HG03097 (cell line): ENCODE data around the gene ASCL1.
A peak's percentile ranks its signal among the peaks of the same experiment; 100 is the strongest.

Experiments used
- ATAC-seq: cut with Tn5 transposase; IDR thresholded peaks from one replicate; pipeline ENCODE4 v1.9.1; 2021; ENCODE audit not compliant: unreplicated experiment, low FRiP score

The ASCL1 gene

DNA sequence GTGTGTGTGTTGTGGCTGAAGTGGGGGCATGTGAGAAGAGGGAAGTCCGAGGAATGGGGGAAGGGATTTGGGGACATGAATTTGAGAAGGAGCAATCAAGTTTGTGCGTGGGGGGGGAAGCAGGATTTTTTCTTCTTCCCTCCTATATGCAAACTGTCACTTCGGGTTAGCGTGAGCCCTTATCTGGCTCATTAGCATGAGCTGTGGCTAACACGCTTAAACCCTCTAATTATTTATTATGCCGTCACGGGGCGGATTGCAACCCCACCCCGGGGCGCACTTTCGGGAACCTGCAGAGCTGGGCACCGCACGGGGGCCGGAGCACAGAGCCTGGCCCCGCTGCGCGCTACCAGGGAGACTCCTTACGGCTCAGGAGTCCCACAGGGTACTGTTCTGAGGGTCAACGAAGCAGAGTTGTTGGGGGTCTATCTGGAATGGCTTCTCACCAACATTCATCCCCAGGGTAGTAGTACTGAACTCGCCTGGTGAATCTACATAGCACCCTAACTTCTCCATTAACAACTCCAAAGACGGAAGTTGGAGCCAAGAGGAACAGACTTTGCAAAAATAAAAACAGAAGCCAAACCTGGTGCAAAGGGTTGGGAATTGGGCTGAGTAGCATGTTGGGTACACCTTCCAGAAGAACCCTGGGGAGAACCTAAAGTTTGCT lies 6.4 kb upstream of the ASCL1 start:
- no peak for ATAC-seq

DNA sequence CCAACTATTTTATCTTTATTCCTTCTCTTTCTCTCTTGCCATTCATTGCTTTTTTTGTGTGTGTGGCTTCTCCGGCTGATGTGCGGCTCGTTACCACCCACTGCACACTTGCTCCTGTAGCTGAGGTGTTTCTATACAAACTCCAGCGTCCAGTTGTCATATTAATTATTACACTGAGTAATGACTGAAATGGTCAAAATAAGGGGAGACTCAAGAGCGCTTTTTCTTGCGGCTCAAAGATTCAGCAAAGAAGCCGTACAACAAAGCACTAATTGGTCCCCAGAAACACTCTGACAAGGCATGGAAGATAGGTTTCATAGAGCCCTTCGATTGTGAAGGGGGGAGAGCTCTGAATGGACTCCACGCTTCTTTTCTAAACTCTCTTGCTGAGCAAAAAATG lies 5.6 kb upstream of the ASCL1 start:
- no peak for ATAC-seq

DNA sequence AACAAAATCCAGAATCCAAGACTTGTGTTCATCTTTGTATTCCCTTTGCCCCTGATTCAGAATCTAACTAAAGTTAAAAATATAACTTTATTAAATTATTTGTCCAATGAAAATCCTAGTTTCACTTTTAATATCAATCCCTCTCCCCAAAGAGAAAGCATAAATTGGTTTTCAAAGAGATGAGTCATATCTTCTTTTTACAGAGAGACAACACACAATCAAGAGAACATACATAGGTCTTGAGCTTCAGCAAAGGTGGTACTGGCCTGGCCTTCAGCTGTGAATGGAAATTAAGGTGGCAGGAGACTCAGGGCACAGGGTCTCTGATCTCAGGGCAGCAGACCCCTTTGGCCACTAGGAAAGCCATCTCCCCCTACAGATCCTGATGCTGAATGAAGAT lies 4.3 kb upstream of the ASCL1 start:
- no peak for ATAC-seq

- no peak for ATAC-seq
Measured at GRCh38 chr12:102954134-102954533, 3.3 kb upstream of the ASCL1 start.

- ATAC-seq = no peak
Measured at GRCh38 chr12:102955926-102956737, 1.3 kb upstream of the ASCL1 start.

DNA sequence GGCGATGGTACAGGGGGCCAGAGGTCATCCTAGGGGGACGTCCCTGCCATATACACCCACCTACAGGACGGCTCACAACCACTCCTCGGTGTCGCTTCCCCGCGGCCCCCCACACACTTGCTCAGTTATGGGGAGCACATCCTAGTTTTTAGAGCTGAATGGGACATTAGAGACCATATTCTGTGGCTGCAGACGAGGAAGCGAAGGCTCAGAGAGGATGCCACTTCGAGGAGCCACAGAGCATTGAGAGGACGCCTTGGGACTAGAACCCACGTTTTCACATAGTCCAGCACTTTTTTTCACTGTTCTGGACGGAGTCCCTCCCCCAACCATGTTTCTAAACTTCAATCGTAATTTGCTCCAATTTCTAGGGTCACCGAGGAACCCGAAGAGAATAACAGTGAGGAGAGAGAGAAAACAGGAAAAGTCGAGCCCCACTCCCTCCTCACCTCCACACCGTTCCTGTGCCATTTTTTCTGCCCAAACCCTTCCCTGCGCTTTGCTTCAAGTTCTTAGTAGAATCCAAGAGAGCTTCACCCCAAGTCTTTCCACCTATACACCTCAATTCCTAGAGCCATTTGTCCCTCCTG lies 641 bp upstream of the ASCL1 start:
- ATAC-seq = no peak

DNA sequence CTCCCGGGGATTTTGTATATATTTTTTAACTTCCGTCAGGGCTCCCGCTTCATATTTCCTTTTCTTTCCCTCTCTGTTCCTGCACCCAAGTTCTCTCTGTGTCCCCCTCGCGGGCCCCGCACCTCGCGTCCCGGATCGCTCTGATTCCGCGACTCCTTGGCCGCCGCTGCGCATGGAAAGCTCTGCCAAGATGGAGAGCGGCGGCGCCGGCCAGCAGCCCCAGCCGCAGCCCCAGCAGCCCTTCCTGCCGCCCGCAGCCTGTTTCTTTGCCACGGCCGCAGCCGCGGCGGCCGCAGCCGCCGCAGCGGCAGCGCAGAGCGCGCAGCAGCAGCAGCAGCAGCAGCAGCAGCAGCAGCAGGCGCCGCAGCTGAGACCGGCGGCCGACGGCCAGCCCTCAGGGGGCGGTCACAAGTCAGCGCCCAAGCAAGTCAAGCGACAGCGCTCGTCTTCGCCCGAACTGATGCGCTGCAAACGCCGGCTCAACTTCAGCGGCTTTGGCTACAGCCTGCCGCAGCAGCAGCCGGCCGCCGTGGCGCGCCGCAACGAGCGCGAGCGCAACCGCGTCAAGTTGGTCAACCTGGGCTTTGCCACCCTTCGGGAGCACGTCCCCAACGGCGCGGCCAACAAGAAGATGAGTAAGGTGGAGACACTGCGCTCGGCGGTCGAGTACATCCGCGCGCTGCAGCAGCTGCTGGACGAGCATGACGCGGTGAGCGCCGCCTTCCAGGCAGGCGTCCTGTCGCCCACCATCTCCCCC lies 777 bp downstream of the ASCL1 start:
- ATAC-seq = peak; percentile 38

GRCh38 chr12:102958830-102959176 lies 1.3 kb downstream of the ASCL1 start:
- no peak for ATAC-seq

GRCh38 chr12:102959391-102959790 lies 1.9 kb downstream of the ASCL1 start:
- no peak for ATAC-seq

GRCh38 chr12:102960766-102961465 lies 3.4 kb downstream of the ASCL1 start:
- ATAC-seq = no peak

DNA sequence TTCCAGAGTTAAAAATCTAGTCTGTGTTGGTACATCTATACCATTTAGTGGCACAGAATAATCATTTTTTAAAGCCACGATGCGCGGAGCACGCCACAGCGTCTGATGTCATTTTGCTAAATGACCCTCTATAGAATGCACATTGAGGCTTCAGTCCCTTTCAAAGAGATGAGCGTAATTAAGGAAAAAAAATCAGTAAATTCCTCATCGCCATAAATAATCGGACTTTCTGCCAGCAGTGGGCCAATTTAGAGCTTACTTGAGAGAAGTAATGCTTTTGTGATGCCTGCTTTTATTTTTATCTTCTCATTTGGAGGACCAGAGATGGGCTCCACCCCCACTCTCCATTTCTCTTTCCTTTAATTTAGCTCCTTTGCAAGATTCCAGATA lies 4.0 kb downstream of the ASCL1 start:
- no peak for ATAC-seq

- ATAC-seq = no peak
Measured at GRCh38 chr12:102962532-102962931, 5.1 kb downstream of the ASCL1 start.

DNA sequence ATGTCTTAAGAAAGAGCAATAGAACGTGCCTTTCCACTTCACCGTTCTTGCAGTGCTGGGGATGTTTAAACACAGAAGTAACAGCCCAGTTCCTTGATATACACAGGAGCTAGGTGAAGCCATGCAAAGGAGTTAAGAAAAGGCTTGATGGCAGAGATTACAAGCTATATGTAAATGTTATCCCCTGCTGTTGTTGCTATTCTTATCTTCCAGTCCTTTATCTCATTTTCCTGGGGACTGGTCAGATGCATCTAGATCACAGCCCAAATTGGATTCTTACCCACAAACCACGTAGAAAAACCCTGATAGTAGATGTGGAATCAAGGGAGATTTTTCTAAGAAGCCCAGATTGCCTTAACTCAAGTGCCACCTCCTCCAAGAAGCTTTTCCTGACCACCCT lies 5.5 kb downstream of the ASCL1 start:
- no peak for ATAC-seq

- no peak for ATAC-seq
Measured at GRCh38 chr12:102963796-102964195, 6.3 kb downstream of the ASCL1 start.

- no peak for ATAC-seq
Measured at GRCh38 chr12:102964872-102965271, 7.4 kb downstream of the ASCL1 start.

DNA sequence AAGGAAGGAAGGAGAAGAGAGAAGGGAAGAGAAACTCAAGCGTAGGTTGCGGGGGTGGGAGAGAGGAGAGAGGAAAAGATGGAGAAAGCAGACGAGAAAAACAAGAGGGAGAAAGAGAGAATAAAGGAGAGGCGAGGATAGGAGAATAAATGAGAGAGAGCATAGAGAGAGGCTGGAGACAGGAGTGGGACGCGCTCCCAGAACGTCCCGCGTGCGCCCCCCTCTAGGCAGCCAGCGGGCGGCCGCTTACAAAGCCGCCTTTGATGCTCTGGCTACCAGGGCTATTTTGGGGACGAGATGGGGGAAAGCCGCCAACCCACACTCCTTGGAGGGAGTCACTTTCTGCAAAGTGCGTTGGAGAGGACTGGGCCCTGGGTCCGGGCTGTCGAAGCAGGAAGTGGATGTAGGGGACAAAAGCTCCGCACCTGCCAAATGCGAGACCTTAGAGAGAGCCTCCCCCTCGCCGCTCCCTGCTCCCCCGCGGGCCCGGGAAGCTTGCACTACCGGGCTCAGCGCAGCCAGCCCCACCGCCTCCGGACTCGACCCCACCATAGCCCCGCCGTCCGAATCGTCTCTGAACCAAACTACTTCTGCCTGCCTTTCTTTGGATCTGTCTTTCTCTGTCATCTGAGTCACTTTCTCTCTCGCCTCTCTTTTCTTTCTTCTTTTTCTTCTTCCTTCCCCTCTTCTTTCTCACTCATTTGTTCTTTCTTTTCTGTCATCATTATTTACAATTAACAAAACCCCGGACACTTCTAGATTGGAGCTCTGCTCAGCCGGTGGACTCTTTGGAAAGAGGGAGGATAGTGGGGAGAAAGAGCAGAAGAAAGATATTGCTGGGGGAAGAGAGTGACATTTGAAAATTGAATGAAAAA lies 8.0 kb downstream of the ASCL1 start:
- ATAC-seq = no peak

GRCh38 chr12:102966200-102966863 lies 8.9 kb downstream of the ASCL1 start:
- ATAC-seq = no peak

DNA sequence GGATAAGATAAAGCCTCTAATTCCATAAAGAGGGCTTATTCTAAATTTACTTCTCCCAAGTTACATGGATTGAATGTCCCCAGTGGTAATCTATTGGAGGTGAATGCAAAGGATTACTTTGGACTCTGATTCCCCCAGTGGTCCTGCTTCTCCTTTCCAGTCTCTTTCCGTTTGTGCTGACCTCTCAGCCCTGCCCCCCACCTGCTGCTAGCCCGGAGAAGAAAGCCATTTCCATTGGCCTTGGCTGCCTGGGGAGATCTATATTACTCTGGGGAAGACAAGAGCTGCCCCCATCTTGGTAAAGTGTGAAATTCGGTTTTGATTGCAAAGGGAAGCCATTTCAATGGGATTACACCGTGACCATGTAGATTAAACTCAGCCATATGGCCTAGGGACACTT lies 13.3 kb downstream of the ASCL1 start:
- no peak for ATAC-seq

DNA sequence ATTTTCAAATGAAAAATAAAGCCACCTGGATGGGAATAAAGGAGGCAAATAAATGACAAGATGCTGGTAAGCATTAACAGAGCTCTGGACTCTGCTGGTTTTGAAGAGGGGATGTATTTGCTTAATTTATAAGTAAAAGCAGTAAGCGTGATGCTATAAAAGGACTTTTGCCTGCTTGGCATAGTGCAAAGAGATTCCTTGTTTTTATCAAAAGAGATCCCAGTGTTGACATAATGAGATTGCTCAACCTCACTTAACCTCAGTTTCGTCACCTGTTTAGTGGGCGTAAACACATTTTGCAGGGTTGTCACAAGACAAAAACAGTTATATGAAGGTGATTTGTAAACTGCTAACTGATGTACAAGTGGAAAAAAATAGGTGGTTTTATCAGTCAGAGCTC lies 13.8 kb downstream of the ASCL1 start:
- ATAC-seq = no peak
